H1 (cell line): ENCODE measurements around the gene IMPG2. TPM values are rescaled to one million over a fixed set of nuclear protein-coding genes. Genes with fewer than 3 reads are reported as not detected.

Experiments
- E2F6 ChIP-seq: IDR thresholded peaks from 2 replicates; pipeline ENCODE4 v1.6.1; 2012; ENCODE audit warnings: inconsistent platforms
- EZH2 ChIP-seq: fragments of 200-600 bp; sonication (generic); IDR thresholded peaks from 2 replicates; pipeline ENCODE4 v1.7.1; 2012; ENCODE audit warnings: low read depth, mild to moderate bottlenecking, moderate library complexity, low read length, inconsistent platforms; ENCODE audit not compliant: severe bottlenecking
- TBP ChIP-seq: IDR thresholded peaks from 2 replicates; pipeline ENCODE4 v1.6.1; 2011; ENCODE audit warnings: low read depth, low read length, improper control_type of control experiment
- ZNF274 ChIP-seq: IDR thresholded peaks from 2 replicates; pipeline ENCODE4 v1.7.0; 2012; ENCODE audit warnings: low read length, borderline replicate concordance; ENCODE audit errors: extremely low read depth
- polyA plus RNA-seq, 7 experiments: library from polyadenylated mRNA; depleted of rRNA in 3 of 7; stranded (reverse) in 5 of 7; unstranded in 2 of 7; fragments of >200 nt in 5 of 7; fragments of 200-250 nt in 2 of 7; gene quantifications; 1 replicate in 5 of 7; 2 replicates in 1 of 7; 4 replicates in 1 of 7; pipeline versions ENCODE4 v1.2.1 to v1.2.3, GENCODE V29; 2011 to 2013; ENCODE audit warnings: missing spikeins in 2 of 7, mixed read lengths in 2 of 7
- total RNA-seq: library from RNA; stranded (reverse); fragmentation: NEBNext Ultra II Directional; extraction: Animal tissue kit (Norgen Biotek cat#: 25700); gene quantifications from 2 replicates; pipeline ENCODE4 v1.2.1, GENCODE V29; 2021

IMPG2 gene
- total and polyA plus RNA-seq, 2 of the 8 experiments (the other 6 are each of a cell fraction or from before 2014, with no cell fraction given), result 0.03 to 0.06 TPM

- TF ChIP-seq TBP, result no peak
- no peak for TF ChIP-seq E2F6
- TF ChIP-seq ZNF274, result no peak
- no peak for TF ChIP-seq EZH2
These were observed 119.9 kb downstream of the IMPG2 start (continued) for GRCh38 chr3:101200461-101200860.
